Endothelial cell (in vitro differentiated cells): ENCODE measurements around the gene DMKN. TPM values are rescaled to one million over a fixed set of nuclear protein-coding genes. Genes with fewer than 3 reads are reported as not detected.
"Not testable (repeated sequence)": the region's sequence is repeated elsewhere in the genome, so short reads cannot be mapped to it uniquely, and the experiment has no call there.

Experiments
- DNase-seq: peaks from one replicate; pipeline ENCODE4 v3.0.0; 2021; ENCODE audit warnings: low spot score
- H3K27ac Mint-ChIP-seq: one replicate; pipeline ENCODE4 v1.8.0; 2021; ENCODE audit warnings: mixed read lengths, inconsistent platforms; ENCODE audit not compliant: unreplicated experiment
- H3K27me3 Mint-ChIP-seq: one replicate; pipeline ENCODE4 v1.8.0; 2021; ENCODE audit warnings: mild to moderate bottlenecking, moderate library complexity, mixed read lengths, inconsistent platforms; ENCODE audit not compliant: unreplicated experiment
- H3K36me3 Mint-ChIP-seq: one replicate; pipeline ENCODE4 v1.8.0; 2021; ENCODE audit warnings: mild to moderate bottlenecking, low read depth, mixed read lengths, inconsistent platforms; ENCODE audit not compliant: unreplicated experiment
- H3K4me1 Mint-ChIP-seq: one replicate; pipeline ENCODE4 v1.8.0; 2021; ENCODE audit warnings: mild to moderate bottlenecking, mixed read lengths, inconsistent platforms; ENCODE audit not compliant: unreplicated experiment
- H3K4me3 Mint-ChIP-seq: one replicate; pipeline ENCODE4 v1.8.0; 2021; ENCODE audit warnings: mild to moderate bottlenecking, mixed read lengths, inconsistent platforms; ENCODE audit not compliant: unreplicated experiment
- H3K9me3 Mint-ChIP-seq: one replicate; pipeline ENCODE4 v1.8.0; 2021; ENCODE audit warnings: mixed read lengths, inconsistent platforms; ENCODE audit not compliant: unreplicated experiment
- CTCF ChIP-seq: fragments of 200-600 bp; sonication (generic); IDR thresholded peaks from one replicate; pipeline ENCODE4 v1.5.0; 2021; ENCODE audit warnings: antibody characterized with exemption; ENCODE audit not compliant: unreplicated experiment
- total RNA-seq: library from RNA; stranded (reverse); fragmentation: NEBNext Ultra II Directional; extraction: Animal tissue kit (Norgen Biotek cat#: 25700); gene quantifications from one replicate; pipeline ENCODE4 v1.2.1, GENCODE V29; 2021; ENCODE audit not compliant: unreplicated experiment

DMKN gene
- total RNA-seq, 1 donor from 2014 or later: 56.9 TPM

- Mint-ChIP-seq H3K36me3 (no peaks in the 10 kb centered on the region), H3K9me3 (no peaks in the 10 kb centered on the region), H3K4me3 (no peak overlapping the region), H3K27ac (no peak overlapping the region), H3K27me3 (no peaks in the 10 kb centered on the region), H3K4me1 (no peaks in the 10 kb centered on the region)
- no peak for TF ChIP-seq CTCF
- DNase-seq: no peak
Measured at GRCh38 chr19:35484252-35485036, 29.0 kb downstream of the DMKN start.

DNA sequence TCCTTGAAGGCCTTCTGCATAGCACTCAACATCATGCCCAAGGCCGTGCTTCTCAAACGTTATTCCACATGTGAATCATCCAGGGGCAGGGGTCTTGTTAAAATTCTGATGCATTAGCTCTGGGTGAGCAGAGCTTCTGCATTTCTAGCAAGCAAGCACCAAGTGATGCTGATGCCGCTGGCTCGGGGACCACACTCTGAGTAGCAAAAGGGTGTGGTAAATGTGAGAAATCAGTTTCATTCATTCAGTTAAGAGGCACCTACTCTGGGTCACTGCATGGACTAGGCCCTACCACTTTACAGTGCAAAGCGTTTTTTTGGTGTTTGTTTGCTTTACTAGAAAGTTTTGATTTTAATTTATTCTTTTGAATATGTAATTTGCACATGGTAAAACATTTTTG lies 30.4 kb downstream of the DMKN start:
- no peaks in the 10 kb centered on the region for H3K27me3 Mint-ChIP-seq
- DNase-seq: no peak
- H3K27ac Mint-ChIP-seq: no peak overlapping the region
- no peak overlapping the region for H3K4me3 Mint-ChIP-seq
- no peaks in the 10 kb centered on the region for H3K4me1 Mint-ChIP-seq
- TF ChIP-seq CTCF: no peak
- no peaks in the 10 kb centered on the region for H3K36me3 Mint-ChIP-seq
- no peaks in the 10 kb centered on the region for H3K9me3 Mint-ChIP-seq

- Mint-ChIP-seq H3K27ac (no peak overlapping the region), H3K4me3 (no peak overlapping the region), H3K4me1 (no peaks in the 10 kb centered on the region)
Measured at GRCh38 chr19:35478794-35479677, 34.4 kb downstream of the DMKN start.

DNA sequence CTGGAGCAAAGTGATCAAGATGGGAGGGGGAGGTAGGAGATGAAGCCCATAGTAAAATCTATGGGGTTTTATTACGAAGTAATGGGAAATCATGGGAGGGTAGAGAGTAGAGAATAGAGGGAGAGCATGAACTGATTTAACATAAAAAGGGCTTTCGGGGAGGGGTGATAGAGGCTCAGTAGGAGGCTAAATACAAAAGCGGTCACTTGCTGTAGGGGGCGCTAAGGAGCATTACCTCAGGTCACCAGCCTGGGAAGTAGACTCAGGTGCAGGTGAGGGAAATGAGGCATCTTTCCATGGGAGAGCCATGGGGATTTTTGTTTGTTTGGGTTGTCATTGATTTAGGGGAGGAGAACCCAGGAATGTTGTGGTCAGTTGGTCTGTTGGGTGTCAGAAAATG lies 37.3 kb downstream of the DMKN start:
- Mint-ChIP-seq H3K27ac (no peak overlapping the region), H3K27me3 (no peaks in the 10 kb centered on the region), H3K4me3 (no peak overlapping the region), H3K4me1 (no peaks in the 10 kb centered on the region), H3K9me3 (no peaks in the 10 kb centered on the region), H3K36me3 (no peaks in the 10 kb centered on the region)
- no peak for DNase-seq
- TF ChIP-seq CTCF: no peak

More at GRCh38 chr19:35478794-35479677, 34.4 kb downstream of the DMKN start:
- Mint-ChIP-seq H3K9me3 (no peaks in the 10 kb centered on the region), H3K27me3 (no peaks in the 10 kb centered on the region), H3K36me3 (no peaks in the 10 kb centered on the region)
- no peak for TF ChIP-seq CTCF
- no peak for DNase-seq

DNA sequence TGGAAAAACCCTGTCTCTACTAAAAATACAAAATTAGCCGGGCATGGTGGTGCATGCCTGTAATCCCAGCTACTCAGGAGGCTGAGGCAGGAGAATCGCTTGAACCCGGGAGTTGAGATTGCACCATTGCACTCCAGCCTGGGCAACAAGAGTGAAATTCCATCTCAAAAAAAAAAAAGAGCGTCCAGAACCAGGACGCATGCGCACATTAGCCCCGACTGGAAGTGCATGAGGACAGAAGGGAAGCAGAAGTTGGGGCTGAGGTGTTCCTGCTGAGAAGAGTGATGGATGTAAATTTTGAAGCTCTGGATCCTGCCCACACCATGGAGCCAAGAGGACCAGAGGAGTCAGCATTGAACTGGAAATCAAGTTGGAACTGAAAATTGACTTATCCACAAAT lies 38.9 kb downstream of the DMKN start:
- not testable (repeated sequence) for H3K4me3 Mint-ChIP-seq, H3K27me3 Mint-ChIP-seq

More for the DNA sequence above, 38.9 kb downstream of the DMKN start:
- not testable (repeated sequence) for DNase-seq, H3K27ac Mint-ChIP-seq, H3K36me3 Mint-ChIP-seq, H3K9me3 Mint-ChIP-seq, H3K4me1 Mint-ChIP-seq
